Tibial nerve (tissue), 3 donors: ENCODE measurements around the gene SAMMSON.

ENCODE experiments used
- CTCF ChIP-seq, 5 experiments: fragments of 200-600 bp in 3 of 5; fragments of 450-650 bp in 2 of 5; sonication (generic) in 3 of 5; IDR thresholded peaks; one replicate each; pipeline ENCODE4 v1.5.1; 2016 to 2019; ENCODE audit warnings: antibody characterized with exemption in 5 of 5, mild to moderate bottlenecking in 3 of 5, moderate library complexity in 2 of 5
- POLR2A ChIP-seq, 2 donors: fragments of 450-650 bp; IDR thresholded peaks; one replicate each; pipeline ENCODE4 v1.6.1; 2017; ENCODE audit warnings: antibody characterized with exemption in 2 of 2, mild to moderate bottlenecking in 2 of 2, moderate library complexity in 2 of 2

- TF ChIP-seq CTCF (IDR thresholded peaks at IDR 0.05) (no peak), POLR2A (IDR thresholded peaks at IDR 0.05) (no peak)
Observed at GRCh38 chr3:69983546-69984265, 15.8 kb upstream of the SAMMSON start.
